Measurements from ENCODE around the gene OR5C1. TPM values are rescaled to one million over a fixed set of nuclear protein-coding genes. Genes with fewer than 3 reads are reported as not detected.
"Not testable (repeated sequence)": the region's sequence is repeated elsewhere in the genome, so short reads cannot be mapped to it uniquely, and the experiment has no call there.

Gene OR5C1
- total RNA-seq, 2 donors from 2014 or later = not detected

DNA sequence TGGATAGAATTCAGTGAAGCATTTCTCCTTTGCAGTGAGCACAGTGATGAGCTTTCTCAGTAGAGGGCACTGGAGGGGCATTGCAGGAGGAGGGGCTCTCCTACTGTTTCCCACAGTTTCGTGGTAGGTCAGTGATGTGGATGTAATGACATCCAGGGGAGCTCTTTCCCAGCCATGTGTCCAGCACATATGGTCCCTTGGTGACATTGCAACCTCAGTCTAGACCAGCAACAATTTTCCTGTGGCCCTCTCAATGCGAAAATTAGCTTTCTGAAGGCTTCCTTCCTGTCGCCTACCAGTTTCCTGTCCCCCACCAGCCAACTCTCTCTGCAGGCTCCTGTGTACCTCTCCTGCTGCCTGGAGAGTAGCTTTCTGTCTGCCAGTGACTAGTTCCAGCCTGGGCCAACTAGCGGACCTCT lies 46.6 kb downstream of the OR5C1 start:
- DNase-seq (ENCODE audit: low spot score) = no peak
- no peaks in the 10 kb centered on the region for H3K4me1 ChIP-seq (replicated peaks)
- H3K36me3 ChIP-seq = no peaks in the 10 kb centered on the region
- 59% methylated on average over 4 of the region's 4 CpGs for WGBS
- H3K27ac ChIP-seq = no peak overlapping the region
- no peaks in the 10 kb centered on the region for H3K27me3 ChIP-seq (replicated peaks; ENCODE audit: insufficient read depth)
- TF ChIP-seq, protein P1, sequence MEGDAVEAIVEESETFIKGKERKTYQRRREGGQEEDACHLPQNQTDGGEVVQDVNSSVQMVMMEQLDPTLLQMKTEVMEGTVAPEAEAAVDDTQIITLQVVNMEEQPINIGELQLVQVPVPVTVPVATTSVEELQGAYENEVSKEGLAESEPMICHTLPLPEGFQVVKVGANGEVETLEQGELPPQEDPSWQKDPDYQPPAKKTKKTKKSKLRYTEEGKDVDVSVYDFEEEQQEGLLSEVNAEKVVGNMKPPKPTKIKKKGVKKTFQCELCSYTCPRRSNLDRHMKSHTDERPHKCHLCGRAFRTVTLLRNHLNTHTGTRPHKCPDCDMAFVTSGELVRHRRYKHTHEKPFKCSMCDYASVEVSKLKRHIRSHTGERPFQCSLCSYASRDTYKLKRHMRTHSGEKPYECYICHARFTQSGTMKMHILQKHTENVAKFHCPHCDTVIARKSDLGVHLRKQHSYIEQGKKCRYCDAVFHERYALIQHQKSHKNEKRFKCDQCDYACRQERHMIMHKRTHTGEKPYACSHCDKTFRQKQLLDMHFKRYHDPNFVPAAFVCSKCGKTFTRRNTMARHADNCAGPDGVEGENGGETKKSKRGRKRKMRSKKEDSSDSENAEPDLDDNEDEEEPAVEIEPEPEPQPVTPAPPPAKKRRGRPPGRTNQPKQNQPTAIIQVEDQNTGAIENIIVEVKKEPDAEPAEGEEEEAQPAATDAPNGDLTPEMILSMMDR (IDR thresholded peaks at IDR 0.05) = no peak
- TF ChIP-seq POLR2AphosphoS5 (IDR thresholded peaks at IDR 0.05) = no peak
- no peak for TF ChIP-seq POLR2A (IDR thresholded peaks at IDR 0.05)
- no peak overlapping the region for H3K4me3 ChIP-seq
- H3K9me3 ChIP-seq = no peaks in the 10 kb centered on the region
- intact Hi-C loops (cut with DNase I) = no loop called here

DNA sequence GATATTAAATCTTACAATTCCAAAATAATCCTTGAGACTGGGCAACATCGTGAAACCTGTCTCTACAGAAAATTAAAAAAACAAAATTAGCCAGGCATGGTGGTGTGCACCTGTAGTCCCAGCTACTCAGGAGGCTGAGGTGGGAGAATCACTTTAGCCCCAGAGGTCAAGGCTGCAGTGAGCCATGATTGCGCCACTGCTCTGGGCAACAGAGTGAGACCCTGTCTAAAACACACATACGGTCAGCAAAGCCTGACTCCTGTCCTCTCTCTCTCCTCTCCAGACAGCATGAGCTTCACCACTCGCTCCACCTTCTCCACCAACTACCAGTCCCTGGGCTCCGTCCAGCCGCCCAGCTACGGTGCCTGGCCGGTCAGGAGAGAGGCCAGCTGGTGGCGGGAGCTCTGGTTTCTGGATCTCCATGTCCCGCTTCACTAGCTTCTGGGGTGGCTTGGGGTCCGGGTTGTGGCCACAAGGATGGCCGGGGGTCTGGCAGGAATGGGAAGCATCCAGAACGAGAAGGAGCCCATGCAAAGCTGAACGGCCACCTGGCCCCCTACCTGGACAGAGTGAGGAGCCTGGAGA lies 48.6 kb downstream of the OR5C1 start:
- DNase-seq (ENCODE audit: low spot score) = no peak
- 91% methylated on average over 14 of the region's 14 CpGs for WGBS
- no peak overlapping the region for H3K4me3 ChIP-seq
- H3K4me1 ChIP-seq (replicated peaks) = no peaks in the 10 kb centered on the region
- H3K9me3 ChIP-seq = no peaks in the 10 kb centered on the region
- H3K27me3 ChIP-seq (replicated peaks; ENCODE audit: insufficient read depth) = no peaks in the 10 kb centered on the region
- TF ChIP-seq POLR2AphosphoS5 (IDR thresholded peaks at IDR 0.05) = no peak
- TF ChIP-seq, protein P1 (IDR thresholded peaks at IDR 0.05) = no peak
- TF ChIP-seq POLR2A (IDR thresholded peaks at IDR 0.05) = no peak
- H3K36me3 ChIP-seq = no peaks in the 10 kb centered on the region
- intact Hi-C loops (cut with DNase I) = no loop called here
- no peak overlapping the region for H3K27ac ChIP-seq

DNA sequence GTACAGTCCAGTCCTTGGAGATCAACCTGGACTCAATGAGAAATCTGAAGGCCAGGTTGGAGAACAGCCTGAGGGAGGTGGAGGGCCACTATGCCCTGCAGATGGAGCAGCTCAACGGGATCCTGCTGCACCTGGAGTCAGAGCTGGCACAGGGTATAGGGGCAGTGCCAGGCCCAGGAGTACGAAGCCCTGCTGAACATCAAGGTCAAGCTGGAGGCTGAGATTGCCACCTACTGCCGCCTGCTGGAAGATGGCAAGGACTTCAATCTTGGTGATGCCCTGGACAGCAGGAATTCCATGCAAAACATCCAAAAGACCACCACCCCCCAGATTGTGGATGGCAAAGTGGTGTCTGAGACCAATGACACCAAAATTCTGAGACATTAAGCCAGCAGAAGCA lies 49.7 kb downstream of the OR5C1 start:
- H3K27ac ChIP-seq; H3K4me3 ChIP-seq; H3K4me1 ChIP-seq (replicated peaks); intact Hi-C loops (cut with DNase I); H3K36me3 ChIP-seq; DNase-seq (ENCODE audit: low spot score); H3K9me3 ChIP-seq; H3K27me3 ChIP-seq (replicated peaks; ENCODE audit: insufficient read depth): not testable (repeated sequence)
- WGBS = 72% methylated on average over 3 of the region's 3 CpGs

Other genes starting within 250 kb of the OR5C1 start
- not detected for gene OR1N2, start 235.8 kb upstream of the OR5C1 start, total RNA-seq
- gene OR1L8, start 205.5 kb upstream of the OR5C1 start, total RNA-seq = under 1 TPM in 1 of 2 donors, not detected in 1; 0.14 TPM
- gene OR1Q1, start 174.2 kb upstream of the OR5C1 start, total RNA-seq = not detected
- gene OR1B1, start 131.3 kb upstream of the OR5C1 start, total RNA-seq = not detected
- not detected for gene OR1L1, start 127.2 kb upstream of the OR5C1 start, total RNA-seq
- not detected for gene OR1L3, start 113.8 kb upstream of the OR5C1 start, total RNA-seq
- under 1 TPM in 1 of 2 donors, not detected in 1; 0.68 TPM for gene OR1L4, start 64.9 kb upstream of the OR5C1 start, total RNA-seq
- not detected for gene OR1L6, start 46.6 kb upstream of the OR5C1 start, total RNA-seq
- not detected for gene OR1K1, start 11.2 kb downstream of the OR5C1 start, total RNA-seq
- gene PDCL, start 39.7 kb downstream of the OR5C1 start, total RNA-seq = 10 to 100 TPM; 13.9 to 21.9 TPM
- 10 to 100 TPM; 25.8 to 47.9 TPM for gene RC3H2, start 116.4 kb downstream of the OR5C1 start, total RNA-seq
- 10 to 100 TPM in 1 of 2 donors, 1 to 10 TPM in 1; 6.5 to 10.3 TPM for gene ZBTB6, start 124.4 kb downstream of the OR5C1 start, total RNA-seq
- gene ZBTB26, start 142.6 kb downstream of the OR5C1 start, total RNA-seq = 10 to 100 TPM in 1 of 2 donors, 1 to 10 TPM in 1; 5.6 to 10.5 TPM
- 100 to 1,000 TPM in 1 of 2 donors, 10 to 100 TPM in 1; 59.8 to 104 TPM for gene RABGAP1, start 152.1 kb downstream of the OR5C1 start, total RNA-seq
- gene GPR21, start 244.7 kb downstream of the OR5C1 start, total RNA-seq = under 1 TPM in 1 of 2 donors, not detected in 1; 0.97 TPM

Measured in prostate gland (tissue), 2 donors.